Mammary microvascular endothelial cell (primary cell): ENCODE results near the gene TMOD4. TPM values are rescaled to one million over a fixed set of nuclear protein-coding genes. Genes with fewer than 3 reads are reported as not detected.

Experiments used
- total RNA-seq: library from RNA; depleted of rRNA; stranded (reverse); fragments of >200 nt; gene quantifications from 2 replicates; pipeline ENCODE4 v1.2.3, GENCODE V29; 2015

TMOD4 gene
- total RNA-seq: 0.67 and 0.79 TPM in 2 replicates

DNA sequence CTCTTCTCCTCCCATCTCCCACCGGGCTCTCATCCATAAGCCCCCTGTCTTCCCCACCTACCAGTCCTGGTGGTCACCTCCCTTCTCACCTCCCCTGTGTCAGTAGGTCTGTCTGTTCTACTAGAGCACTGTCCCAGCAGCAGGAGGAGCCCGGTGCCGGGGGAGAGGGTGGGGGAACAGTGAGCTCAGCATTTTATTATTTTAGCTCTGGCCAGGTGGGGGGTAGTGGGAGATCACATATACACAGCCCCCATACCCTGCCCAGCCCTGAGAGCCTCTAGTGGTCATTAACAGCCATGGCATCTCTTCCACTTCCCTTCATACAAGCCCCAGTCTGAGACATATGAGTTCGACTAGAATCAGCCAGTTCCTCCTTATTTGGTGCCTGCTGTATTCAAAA is at the start of gene TMOD4:
TMOD4 (minus strand) TSS at position 119 of the 400 bp plus-strand sequence. CDS start 1,106 bp downstream, outside the sequence.

DNA sequence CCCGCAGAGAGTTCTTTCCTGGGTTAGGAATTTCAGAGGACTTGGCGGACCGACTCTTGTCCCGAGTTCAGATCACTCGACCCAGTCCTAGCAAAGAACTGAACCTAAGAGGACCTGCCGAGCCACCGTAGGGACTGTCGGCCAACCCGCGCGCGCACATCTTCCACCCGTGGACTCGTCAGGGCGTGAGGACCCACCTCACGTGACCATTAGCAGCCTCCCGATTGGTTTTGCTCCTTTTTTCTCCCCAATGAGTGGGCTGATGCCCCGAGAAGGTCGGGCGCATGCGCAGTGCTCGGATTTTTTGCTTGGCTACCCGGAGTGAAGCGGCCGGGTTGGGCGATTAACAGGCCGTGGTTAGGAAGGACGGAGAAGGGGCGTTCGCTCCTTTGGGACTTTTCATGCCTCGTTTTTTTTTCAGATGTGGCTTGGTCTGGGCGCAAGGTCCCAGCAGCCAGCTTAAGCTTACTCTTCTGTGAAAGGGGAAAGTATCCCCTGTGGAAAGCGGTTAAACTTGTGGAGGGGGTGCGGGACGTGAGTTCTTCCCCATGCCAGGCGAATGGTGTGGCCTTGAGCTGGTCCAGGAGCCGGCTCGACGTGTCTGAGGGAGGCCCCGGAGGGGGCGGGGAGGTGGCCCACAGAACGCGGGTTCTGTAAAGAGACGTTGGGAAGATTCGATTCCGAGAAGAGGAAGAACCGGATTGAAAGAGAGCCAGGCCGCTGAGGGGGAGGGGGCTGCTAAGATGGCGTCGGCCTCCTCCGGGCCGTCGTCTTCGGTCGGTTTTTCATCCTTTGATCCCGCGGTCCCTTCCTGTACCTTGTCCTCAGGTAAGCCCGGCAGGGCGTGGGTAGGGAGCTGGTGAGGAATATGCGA is 22.7 kb upstream of the TMOD4 start, which contains the start of gene PIP5K1A:
PIP5K1A (plus strand) TSS at position 299 of the 874 bp plus-strand sequence; CDS start at position 744, 445 bp downstream.

DNA sequence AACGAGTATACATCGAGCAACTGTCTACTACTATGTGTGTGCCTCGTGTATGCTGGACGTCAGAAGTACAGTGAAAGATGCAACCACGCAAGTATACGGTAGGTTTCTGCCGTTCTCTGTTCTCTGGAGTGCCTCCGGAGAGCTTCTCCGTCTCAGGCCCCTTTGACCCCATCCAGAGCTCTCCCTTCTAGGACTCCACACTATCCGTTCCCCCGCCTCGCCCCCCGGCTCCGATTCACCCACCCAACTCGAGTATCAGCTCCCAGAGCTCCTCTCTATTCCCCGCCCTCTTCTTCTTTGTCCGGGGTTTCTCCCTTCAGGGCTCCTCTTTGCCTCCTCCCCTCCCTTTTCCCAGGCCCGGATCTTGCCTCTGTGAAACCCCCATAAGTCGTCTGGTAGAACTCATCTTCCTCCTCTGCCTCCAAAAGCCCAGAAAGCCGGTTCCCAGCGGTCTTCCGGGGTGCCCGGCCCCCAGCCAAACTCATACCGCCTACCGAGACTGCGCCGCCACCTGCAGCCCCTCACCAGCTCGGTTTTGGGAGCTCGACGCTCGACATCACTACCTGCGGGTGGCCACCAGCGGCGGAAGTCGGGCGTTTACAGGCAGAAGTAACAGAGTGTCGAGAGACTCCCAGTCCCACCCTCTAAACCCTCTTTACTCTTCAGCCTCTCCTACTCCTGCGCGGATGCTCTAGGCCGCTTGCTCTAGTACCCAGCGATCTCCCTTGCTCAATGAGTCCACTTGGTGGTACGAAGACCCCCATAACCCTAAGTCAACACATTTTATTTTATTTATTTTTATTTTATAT is 14.1 kb upstream of the TMOD4 start, which contains the start of gene VPS72:
VPS72 (minus strand) TSS at position 561 of the 809 bp plus-strand sequence; CDS start at position 485, 76 bp downstream.

DNA sequence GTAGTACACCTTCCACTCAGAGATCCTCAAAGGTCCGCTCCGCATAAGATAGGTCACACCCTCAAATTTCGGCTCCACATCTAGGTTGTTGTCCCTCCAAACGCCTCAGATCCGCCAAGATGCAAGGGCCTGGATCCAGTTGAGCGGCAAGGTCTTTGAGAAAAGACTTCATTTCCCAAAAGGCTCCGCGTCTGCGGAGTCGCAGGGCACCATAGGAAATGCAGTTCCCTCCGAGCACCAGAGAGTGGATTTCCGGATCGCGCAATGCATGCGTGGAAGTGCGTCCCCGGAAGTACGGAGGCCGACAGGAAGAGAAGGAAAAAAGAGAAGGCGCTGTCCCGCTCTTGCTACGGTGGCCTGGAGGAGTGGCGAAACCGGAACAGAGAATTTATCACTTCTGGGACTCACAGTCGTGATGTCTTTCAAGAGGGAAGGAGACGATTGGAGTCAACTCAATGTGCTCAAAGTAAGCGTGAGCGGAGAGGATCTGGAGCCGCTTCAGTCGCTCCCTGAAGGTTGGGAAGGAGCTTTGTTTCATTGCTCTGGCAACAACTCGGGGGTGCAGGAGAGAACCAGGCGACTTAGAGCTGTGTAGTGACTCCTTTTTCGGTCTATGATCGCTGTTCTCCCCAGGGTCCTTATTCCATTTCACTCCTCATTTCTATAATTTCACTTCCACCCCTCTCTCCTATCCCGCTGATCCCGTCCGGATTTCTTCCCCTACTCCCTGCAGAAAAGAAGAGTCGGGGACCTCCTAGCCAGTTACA is 9.9 kb downstream of the TMOD4 start, which contains the start of the genes LYSMD1 and SCNM1:
LYSMD1 (minus strand) TSS at position 165 of the 767 bp plus-strand sequence. CDS start 644 bp downstream, outside the sequence.
SCNM1 (plus strand) TSS at position 407 of the 767 bp plus-strand sequence; CDS start at position 416, 9 bp downstream.

DNA sequence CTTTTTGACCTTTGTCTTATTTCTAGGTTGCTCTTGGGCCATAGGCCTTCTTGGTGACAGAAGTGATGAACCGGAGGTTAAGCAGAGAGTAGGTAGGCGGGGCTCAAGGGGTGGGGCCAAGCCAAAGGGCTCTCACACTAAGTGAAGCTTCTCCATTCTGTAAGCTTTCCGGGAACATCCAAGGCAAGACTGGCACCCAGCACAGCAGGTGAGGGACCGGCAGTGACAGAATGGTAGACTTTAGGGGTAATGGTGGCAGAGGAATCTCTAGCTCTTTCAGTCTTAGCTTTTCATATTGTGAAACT is 19.3 kb downstream of the TMOD4 start, which contains the start of gene TNFAIP8L2:
TNFAIP8L2 (plus strand) TSS at position 135 of the 305 bp plus-strand sequence. CDS start 2,049 bp downstream, outside the sequence.

DNA sequence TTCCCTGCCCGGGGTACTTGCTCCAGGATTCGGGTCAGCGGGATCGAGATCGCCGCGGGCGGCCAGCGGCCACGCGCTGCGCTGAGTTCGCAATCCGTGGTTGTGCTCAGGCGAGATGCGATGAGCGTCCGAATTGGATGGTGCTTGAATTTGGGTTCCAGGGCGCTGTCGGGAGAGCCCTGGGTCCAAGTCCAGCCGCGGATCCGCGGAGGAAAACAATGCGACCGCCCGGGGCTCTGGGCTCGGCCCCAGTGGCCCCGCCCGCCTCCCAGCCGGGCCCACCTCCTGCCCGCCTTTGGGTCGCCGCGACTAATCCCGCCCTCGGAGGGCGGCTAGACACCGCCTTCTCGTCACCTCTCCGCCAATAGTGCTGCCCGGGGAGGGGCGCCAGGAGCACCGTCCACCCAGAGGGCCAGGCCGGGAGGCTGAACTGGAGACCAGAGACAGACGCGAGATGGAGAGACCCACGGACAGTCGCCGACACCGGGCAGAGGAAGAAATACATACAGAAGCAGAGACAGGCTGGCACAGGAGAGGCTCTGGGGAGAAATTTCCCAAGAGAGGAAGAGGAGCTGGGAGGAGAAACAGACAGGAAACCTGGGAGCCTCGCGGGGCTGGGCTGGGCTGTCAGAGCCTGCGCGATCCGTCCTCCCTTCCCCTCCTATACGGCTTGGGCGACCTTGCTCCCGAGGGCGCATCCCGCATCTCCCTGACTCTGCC is 29.2 kb downstream of the TMOD4 start, which contains the start of gene SEMA6C:
SEMA6C (minus strand) TSS at position 220 of the 720 bp plus-strand sequence. CDS start 4,010 bp downstream, outside the sequence.

Other genes starting within 250 kb of the TMOD4 start
- 20.0 and 22.1 TPM in 2 replicates for gene SETDB1, start 249.6 kb downstream of the TMOD4 start, total RNA-seq
- 104 and 115 TPM in 2 replicates for gene CERS2, start 201.1 kb downstream of the TMOD4 start, total RNA-seq
- gene ANXA9, start 193.7 kb downstream of the TMOD4 start, total RNA-seq: not detected in 2 replicates
- 7.1 and 9.6 TPM in 2 replicates for gene MINDY1, start 169.1 kb downstream of the TMOD4 start, total RNA-seq
- 4.7 and 6.3 TPM in 2 replicates for gene PRUNE1, start 167.5 kb downstream of the TMOD4 start, total RNA-seq
- not detected in 2 replicates for gene BNIPL, start 139.4 kb downstream of the TMOD4 start, total RNA-seq
- 2.5 and 3.9 TPM in 2 replicates for gene C1orf56, start 128.2 kb downstream of the TMOD4 start, total RNA-seq
- gene CDC42SE1, start 116.4 kb downstream of the TMOD4 start, total RNA-seq: 49.9 and 51.4 TPM in 2 replicates
- gene MLLT11, start 115.6 kb downstream of the TMOD4 start, total RNA-seq: 5.5 and 6.6 TPM in 2 replicates
- 6.3 and 6.4 TPM in 2 replicates for gene GABPB2, start 105.2 kb downstream of the TMOD4 start, total RNA-seq
- 9.9 and 15.7 TPM in 2 replicates for gene SEMA6C, start 29.4 kb downstream of the TMOD4 start, total RNA-seq
- gene TNFAIP8L2, start 19.3 kb downstream of the TMOD4 start, total RNA-seq: 1.1 and 1.2 TPM in 2 replicates
- gene LYSMD1, start 10.1 kb downstream of the TMOD4 start, total RNA-seq: 3.3 and 3.6 TPM in 2 replicates
- 29.9 and 33.4 TPM in 2 replicates for gene SCNM1, start 9.8 kb downstream of the TMOD4 start, total RNA-seq
- gene VPS72, start 14.2 kb upstream of the TMOD4 start, total RNA-seq: 51.5 and 63.7 TPM in 2 replicates
- gene PIP5K1A, start 22.6 kb upstream of the TMOD4 start, total RNA-seq: 37.2 and 37.5 TPM in 2 replicates
- gene PSMD4, start 78.8 kb upstream of the TMOD4 start, total RNA-seq: 188 and 200 TPM in 2 replicates
- gene ZNF687, start 106.3 kb upstream of the TMOD4 start, total RNA-seq: 14.9 and 16.9 TPM in 2 replicates
- 58.5 and 70.2 TPM in 2 replicates for gene PI4KB, start 151.4 kb upstream of the TMOD4 start, total RNA-seq
- gene RFX5, start 171.3 kb upstream of the TMOD4 start, total RNA-seq: 35.1 and 41.6 TPM in 2 replicates
- gene SELENBP1, start 196.7 kb upstream of the TMOD4 start, total RNA-seq: 1.9 and 3.4 TPM in 2 replicates
- gene PSMB4, start 223.6 kb upstream of the TMOD4 start, total RNA-seq: 409 and 419 TPM in 2 replicates